ENCODE measurements around the gene CGB1.
"Not testable (repeated sequence)": the region's sequence is repeated elsewhere in the genome, so short reads cannot be mapped to it uniquely, and the experiment has no call there.

CGB1 gene

DNA sequence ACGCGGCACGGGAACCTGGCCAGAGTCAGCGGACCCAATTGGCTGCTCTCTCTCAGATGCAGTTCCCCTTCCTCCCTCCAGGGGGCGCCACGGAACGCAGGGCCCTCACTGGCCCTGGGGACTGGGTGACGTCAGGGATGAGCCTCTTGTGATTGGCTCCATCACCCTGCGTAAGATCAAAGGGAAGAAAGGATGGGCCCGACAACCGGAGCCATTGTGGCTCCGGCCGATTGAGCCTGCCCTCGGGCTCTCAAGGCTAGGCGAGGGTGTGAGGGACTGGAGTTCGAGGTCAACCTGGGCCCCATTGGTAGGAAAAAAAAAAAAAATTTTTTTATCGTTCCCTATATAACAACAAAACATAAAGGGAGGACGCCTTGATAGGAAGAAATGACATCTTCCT, at the start of gene CGB1:
TSS of gene CGB1 (minus strand) at position 81 of the 400 bp plus-strand sequence. CDS start 184 bp downstream, outside the sequence.
- DNase-seq, result not testable (repeated sequence)

DNA sequence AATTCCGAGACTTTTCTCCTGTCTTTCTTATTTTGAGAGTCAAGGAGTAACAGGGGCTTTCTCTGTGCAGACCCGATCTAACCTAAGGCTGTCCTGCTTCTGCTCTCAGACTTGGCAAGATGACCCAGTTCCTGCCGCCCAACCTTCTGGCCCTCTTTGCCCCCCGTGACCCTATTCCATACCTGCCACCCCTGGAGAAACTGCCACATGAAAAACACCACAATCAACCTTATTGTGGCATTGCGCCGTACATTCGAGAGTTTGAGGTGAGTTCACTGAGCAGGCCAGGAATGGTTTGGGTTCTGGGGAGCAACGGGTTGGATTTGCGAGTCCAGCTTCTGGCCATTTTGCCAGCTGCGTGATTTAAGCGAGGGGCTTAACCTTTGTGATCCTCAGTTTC, 49.6 kb upstream of the CGB1 start:
- DNase-seq, result no peak

DNA sequence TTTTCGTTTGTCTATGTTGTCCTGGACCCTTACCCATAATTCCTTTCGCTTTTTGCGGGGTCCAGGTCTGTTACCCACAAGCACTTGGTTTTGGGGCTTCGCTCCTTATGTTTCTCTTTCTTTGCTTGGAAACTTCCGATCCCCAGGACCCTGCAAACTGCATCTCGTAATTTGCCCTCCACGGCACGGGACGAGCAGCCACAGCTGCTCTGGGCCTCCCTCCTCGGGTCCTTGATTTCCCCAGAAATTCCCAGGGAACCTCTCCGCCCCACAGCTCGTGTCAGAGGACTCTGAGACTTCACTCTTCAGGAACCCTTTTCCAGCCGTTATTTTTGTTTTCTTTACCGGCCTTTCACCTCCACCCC, 49.2 kb upstream of the CGB1 start:
- DNase-seq, result no peak

DNA sequence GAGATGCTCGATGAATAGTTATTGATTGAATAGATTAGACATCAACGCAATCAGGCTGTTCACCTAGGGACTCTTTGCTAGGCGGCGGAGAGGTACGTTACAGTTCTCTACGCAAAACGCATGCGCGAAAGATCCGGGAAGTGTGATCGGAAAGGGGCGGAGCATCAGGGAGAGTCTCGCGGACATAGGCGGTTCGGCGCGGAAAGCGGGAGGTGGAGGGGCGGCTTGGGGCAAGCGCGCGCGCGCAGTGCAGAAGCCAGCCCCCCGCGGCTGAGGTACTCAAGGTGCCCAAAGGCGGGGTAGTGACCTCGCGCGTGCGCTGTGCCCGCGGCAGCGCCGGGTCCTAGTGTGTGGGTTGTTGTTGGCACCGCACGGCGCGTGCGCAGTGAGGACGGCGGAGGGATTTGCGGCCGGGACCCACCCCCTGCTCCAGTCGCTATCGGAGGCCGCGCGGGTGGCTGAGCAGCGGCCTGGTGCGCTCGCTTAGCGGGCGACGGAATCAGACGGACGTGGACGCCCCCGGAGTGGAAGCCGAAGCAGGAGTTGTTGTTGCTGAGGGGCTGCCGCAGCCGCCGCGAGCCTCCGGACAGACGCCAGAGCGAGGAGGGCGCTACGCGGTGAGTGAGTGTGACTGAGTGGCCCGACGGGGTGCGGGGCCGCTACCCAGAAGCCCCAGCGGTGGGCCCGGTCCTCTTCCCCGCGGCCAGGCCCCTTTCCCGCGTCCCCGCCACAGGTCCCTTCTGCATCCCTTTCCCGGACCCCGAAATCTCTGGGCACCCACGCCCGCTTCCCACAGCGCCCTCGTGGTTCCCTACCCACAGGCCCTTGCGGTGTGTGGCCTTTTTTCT, 48.5 kb upstream of the CGB1 start, which contains the start of gene SNRNP70:
TSS of gene SNRNP70 (plus strand) at position 432 of the 848 bp plus-strand sequence. CDS start 964 bp downstream, outside the sequence.
- peak; percentile 98 for DNase-seq

DNA sequence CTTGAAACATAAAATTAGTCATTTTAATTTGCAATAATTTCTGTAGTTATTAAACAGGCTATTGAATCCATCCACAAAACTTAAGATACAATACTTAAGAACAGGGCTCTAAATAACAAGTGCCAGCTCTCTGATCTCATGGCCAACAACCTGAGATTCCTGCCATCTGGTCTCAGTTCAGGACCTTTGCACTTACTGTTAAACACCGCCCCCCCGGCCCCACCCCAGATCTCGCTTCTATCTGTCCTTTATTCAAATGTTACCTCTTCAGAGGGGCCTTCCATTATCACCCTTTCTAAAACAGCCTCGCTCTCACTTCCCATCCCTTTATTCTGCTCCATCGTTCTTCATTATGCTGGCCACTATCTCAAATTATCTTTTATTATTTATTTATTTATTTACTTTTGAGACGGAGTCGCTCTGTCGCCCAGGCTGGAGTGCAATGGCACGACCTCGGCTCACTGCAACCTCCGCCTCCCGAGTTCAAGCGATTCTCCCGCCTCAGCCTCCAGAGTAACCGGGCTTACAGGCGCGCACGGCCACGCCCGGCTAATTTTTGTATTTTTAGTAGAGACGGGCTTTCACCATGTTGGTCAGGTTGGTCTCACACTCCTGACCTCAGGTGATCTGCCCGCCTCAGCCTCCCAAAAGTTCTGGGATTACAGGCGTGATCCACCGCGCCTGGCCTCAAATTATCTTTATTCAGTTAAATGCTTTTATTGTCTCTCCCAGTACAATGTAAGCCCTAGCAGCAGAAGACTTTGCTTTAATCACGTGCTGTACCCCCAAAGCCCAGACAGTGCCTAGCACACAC, 47.7 kb upstream of the CGB1 start:
- DNase-seq, result no peak

DNA sequence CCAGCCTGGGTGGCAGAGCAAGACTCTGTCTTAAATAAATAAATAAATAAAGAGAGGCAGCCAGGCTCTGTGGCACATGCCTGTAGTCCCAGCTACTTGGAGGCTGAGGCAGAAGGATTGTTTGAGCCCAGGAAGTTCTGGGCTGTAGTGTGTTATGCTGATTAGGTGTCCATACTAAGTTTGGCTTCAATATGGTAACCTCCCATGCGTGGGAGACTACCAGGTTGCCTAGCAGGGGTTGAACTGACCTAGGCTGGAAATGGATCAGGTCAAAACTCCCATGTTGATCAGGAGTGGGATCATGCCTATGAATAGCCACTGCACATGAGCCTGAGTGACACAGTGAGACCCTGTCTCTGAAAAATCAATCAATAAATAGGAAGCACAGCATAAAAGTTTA, 44.6 kb upstream of the CGB1 start:
- DNase-seq, result no peak

DNA sequence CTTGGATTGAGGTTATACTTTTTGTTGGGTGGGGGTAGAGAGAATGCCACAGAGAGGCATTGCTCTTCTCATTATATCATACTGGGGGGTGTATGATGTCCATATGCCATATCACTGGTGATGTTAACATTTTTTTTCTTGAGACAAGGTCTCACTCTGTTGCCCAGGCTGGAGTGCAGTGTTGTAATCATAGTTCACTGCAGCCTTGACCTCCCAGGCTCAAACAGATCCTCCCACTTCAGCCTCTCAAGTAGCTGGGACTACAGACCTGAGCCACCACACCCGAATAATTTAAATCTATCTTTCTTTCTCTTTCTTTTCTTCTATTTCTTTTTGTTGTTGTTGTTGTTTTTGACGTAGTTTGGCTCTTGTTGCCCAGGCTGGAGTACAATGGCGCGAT, 43.7 kb upstream of the CGB1 start:
- no peak for DNase-seq

DNA sequence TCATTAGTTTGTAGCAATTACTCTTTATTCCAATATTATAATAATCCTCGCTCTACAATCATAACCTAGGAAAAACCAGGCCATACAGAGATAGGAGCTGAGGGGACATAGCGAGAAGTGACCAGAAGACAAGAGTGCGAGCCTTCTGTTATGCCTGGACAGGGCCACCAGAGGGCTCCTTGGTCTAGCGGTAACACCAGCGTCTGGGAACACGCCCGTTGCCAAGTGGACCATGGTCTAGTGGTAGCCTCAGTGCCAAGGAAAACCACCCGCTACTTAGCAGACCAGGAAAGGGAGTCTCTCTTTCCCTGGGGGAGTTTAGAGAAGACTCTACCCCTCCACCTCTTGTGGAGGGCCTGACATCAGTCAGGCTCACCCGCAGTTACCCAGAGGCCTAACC, 38.2 kb upstream of the CGB1 start:
- not testable (repeated sequence) for DNase-seq

DNA sequence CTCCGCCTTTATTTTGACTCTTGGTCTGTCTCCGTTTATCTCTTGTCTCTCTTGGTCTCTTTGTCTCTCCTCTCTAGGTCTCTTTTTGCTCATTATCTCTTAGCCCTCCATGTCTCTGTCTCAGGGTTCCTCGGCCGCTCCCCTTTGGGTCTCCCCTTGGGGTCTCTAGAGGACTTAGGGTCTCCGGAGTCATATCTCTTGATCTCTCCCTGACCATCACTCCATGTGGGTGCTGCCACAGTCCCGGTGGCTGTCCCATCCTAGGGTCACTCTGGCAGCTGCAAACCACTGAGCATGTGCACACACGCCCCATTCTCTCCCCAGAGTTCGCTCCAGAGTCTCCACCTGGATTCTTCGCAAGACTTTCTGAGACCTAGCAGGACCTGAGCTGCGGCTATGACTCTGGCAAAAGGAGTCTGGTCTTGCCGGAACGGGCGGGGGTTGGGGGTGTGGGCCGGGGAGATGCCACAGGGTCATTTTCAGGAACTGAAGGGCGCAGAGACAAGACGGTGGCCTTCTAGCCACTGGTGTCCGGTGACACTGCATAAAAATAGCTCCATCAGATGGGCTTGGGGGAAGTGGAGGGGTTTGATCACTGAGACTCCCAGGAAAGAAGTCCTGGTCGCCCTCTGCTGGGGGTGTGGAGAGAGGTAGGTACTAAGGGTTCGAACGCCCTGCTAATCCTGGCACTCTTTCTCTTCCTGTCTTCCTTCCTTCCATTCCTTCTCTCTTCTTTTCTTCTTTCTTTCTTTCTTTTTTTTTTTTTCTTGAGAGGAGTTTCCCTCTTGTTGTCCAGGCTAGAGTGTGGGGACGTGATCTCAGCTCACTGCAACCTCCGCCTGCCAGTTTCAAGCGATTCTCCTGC, 37.1 kb upstream of the CGB1 start:
- DNase-seq, result no peak

DNA sequence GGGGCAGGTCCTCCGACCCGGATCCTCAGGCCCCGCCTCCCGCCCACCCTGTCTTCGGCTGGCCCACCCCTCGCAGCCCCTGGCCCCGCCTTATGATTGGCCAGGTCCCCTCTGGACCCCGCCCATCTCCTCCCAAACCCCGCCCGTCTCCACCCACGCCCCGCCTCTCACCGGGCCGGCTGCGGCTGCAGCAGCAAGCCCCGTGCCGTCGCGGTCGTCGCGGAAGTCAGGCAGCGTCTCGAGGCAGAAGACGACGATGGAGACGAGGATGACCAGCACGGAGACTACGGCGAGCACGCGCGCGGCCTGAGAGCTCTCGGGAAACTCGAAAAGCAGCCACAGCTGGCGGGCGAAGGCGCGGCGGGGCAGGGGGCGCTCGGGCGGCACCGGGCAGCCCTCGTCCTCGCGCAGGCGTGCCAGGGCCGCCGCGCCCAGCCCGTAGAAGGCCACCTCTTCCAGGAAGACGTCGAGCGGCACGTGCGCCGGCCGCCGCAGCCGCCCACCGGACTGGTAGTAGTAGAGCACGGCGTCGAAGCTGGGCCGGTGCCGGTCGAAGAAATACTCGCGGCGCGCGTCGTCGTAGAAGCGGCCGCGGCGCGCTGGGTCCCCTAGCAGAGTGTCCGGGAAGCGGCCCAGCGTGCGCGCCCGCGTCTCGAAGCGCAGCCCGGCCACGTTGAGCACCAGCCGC, 35.3 kb upstream of the CGB1 start:
- DNase-seq, result no peak

DNA sequence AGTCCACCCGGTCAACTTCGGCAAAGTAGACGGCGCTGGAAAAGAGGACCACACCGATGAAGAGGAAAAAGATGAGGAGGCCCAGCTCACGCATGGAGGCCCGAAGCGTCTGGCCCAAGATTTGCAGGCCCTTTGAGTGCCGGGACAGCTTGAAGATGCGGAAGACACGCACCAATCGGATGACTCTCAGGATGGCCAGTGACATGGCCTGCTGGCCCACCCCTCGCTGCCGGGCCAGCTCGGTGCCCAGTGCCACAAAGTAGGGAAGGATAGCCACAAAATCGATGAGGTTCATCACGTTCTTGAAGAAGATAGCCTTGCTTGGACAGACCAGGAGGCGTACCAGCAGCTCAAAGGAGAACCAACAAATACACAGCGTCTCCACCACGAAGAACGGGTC, 33.7 kb upstream of the CGB1 start:
- DNase-seq, result no peak

DNA sequence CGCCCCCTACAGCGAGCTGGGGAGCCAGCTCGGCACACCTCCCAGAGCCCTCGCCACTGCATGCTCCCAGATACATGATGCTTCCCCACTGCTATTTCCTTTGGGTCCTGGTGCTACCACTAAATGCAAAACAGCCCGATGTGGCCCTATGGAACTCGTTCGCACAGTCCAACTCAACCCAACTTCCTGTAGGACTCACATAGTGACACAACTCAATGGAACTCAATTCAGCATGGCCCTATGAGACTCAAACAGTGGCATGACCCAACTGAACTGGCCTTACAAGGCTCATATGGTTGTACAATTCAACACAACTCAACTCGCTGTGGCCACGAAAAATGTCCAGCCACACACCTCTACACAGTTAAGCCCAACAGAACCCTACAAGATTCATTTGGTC, 32.3 kb upstream of the CGB1 start:
- DNase-seq, result no peak

DNA sequence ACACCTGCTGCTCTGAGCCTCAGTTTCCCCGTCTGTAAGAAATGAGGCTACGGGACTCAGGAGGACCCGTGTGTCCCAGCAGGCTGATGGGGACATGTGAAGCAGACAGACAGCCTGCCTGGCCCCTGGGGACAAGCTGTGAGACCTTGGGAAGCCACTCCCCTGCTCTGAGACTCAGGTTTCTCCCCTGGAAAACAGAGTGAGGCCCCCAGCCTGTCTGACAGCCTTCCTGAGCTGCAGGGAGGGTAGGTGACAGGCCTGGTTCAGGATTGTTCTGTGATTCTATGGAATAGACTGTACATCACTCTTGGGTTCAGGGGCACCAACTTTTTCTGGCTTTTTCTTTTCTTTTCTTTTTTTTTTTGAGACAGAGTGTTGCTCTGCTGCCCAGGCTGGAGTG, 30.9 kb upstream of the CGB1 start:
- no peak for DNase-seq

DNA sequence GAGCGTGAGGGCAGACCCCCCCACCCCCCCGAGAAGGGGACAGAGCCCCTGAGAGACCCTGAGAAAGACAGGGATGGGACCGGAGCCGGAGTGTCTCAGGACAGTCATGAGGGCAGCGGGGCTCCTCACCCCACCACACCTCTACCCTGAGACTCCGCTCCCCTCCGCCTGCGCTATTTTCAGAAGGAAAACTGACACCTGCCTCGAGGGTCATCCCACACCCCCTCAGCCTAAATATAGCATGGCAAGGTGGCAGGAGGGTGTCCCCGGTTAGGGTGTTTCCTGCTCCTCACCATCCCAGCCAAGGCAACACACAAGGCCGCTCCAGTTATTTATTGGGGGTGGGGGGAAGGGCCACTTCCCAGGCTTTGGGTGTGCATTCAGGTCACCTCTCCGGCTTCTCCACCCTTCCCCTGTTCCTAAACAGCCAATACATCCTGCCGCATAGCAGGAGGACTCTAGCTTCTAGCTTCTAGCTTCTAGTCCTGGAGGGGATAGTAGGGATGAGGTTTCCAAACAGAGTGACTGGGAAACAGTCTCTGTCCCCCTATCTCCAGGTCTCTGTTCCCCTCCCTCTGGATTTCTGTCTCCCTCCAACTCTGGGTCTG, 29.3 kb upstream of the CGB1 start:
- DNase-seq, result no peak

DNA sequence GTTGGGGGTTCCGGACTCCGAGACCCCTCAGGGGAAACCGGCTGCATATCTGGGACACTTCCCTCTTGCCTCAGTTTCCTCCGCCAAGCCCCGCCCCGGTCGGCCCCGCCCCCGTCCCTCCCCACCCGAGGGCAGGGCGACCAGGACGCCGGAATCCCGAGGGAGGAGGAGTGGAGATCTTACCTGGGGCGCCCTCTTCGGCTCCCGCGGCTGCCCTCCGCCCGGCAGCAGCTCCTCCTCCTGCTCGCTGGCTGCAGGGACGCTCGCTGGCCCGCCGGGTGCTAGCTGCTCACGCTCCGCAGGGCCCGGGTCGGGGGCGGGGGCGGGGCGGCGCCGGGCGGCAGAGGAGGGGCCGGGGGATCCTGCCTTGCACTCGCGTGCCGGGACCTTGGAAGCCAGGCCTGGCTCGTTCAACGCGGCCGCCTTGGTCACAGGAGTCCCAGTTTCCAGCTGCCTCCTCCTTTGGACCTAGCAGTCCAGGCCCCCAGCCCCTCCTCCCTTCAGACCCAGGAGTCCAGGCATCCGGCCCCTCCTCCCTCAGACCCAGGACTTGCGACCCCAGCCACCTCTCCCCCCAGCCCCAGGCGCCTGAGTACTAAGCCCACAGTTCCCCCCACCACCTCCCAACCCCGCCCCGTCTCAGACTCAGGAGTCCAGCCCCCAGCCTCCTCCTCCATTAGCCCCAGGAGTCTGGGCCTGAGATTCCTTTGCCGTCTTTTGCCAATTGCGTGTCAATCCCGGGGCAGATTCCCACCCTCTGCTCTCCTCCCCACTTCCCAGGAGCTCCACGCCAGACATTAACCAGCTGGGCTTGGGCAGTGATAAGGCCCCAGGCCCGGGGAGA, 28.3 kb upstream of the CGB1 start, which contains the start of gene NTF4:
TSS of gene NTF4 (minus strand) at position 51 of the 844 bp plus-strand sequence. CDS start 2,821 bp downstream, outside the sequence.
- no peak for DNase-seq

DNA sequence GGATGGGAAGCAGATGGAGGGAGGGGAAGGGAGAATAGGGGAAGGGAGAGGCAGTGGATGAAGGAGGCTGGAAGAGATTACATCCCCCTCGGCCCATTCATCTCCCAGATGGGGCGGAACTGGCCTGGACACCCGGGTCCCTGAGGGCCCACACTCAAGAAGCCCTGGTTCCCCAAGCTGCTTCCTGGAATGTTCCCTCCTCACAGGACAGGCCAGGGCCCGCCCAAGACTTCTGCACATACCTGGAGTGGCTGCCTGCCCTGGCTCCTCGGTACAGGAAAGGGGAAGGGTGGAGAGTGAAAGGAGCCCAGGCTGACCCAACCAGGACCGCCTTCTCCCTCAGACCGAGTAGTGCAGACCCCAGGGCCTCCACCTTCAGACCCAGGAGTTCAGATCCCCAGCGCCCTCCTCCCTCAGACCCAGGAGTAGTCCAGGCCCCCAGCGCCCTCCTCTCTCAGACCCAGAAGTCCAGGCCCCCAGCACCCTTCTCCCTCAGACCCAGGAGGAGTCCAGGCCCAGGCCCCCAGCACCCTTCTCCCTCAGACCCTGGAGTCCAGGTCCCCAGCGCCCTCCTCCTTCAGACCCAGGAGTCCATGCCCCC, 27.4 kb upstream of the CGB1 start:
- DNase-seq, result no peak

DNA sequence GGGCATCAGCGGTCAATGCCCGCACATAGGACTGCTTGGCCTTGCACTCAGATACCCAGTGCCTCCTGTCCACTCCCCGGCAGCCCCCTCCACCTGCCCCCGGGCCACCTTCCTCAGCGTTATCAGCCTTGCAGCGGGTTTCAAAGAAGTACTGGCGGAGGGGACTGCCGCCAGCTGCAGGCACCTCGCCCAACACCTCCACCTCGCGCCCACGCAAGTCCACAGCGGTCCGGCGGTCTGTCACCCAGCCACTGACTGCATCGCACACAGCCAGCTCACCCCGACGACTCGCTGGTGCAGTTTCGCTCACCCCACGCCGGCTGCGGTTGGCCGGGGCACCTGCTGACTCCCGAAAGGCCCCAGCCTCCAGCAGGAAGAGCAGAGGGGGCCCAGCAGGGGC, 24.8 kb upstream of the CGB1 start:
- DNase-seq, result no peak

DNA sequence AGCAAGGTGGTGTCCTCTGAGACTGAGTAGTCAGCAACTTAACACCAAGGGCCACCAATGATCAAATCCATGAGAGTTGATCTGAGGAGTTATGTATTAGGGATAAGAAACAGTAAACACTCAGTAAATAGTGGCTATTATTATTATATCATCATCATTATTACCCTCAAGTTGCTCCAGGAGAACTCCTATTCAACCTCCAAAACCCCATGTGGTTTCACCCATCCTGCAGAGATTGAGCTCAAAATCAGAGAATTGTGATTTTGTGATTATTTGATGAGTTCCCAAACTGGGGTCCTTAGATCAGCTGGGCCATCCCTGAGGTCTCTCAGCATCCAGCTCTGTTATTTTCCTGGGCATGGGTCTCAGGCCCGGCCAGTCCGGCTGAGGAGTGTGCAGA, 24.3 kb upstream of the CGB1 start:
- DNase-seq, result no peak

DNA sequence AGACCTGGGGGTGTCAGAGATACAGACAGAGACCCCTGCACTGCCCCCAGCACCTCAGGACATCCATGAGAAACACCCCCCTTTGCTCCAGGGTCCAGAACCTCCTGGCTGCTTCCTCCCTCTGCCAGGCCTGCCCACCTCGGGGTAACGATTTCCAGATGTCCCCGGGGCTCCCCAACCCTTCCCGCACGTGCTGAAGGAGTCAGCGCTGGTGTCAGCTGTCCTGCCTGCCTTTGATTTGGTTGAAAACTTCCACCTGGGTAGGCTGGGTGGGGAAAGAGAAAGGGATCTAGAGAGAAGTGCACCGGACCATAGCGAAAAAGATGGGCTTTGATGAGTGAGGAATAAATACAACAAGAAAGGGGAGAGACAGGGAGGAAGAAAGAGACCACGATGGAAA, 22.4 kb upstream of the CGB1 start:
- DNase-seq, result no peak

DNA sequence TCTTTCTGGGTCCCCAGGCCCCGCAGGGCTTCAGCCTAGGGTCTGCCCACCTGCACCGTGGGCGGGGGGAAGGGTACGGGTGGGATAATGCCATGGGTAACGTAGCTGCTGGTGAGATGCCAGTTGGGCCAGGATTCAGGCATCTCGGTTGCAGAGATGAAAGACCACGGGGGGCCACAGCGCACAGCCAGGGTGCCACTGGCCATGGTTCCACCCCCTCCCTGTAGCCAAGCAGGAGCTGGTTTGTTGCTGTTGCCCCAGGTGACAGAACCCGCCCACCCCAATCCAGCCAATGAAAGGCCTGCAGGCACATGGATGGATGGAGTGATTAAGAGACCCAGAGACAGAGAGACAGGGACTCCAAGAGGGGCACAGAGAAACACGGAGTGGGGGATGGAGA, 21.9 kb upstream of the CGB1 start:
- DNase-seq, result no peak

Data from NCI-H2107 (cell line).